Inferior parietal cortex (tissue), 1 donor: ENCODE data around the gene PORCN.
"Not testable (repeated sequence)": the region's sequence is repeated elsewhere in the genome, so short reads cannot be mapped to it uniquely, and the experiment has no call there.

Source experiments
- DNase-seq: peaks from one replicate; pipeline ENCODE4 v3.0.0-alpha.2; 2016; ENCODE audit errors: extremely low spot score

Gene PORCN

GRCh38 chrX:48540480-48540879 is 31.7 kb downstream of the PORCN start:
- DNase-seq: no peak

DNA sequence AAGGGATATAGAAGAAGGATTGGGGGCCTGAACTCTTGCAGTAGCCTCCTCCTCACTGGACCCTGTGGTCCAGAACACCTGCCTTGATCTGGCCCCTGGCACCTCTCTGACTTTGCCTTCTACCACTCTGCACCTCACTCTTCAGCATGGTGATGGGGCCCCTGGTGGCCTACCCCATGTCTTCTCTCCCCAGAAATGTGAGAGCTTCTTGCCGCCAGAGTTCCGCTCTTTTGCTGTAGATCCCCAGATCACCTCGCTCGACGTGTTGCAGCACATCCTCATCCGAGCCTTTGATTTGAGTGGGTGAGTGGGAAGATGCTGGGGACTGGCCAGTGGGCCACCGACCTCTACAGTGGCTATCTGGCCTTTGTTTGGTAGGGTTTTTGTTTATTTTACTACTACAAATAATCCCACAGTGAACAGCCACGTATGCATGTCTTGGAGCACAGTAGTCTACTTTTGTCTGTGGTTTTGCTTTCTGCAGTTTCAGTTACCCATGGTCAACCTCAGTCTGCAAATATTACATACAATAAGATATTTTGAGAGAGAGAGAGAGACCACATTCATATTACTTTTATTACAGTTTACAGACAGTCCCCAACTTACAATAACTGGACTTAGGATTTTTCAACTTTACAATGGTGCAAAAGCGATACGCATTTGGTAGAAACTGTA is 32.5 kb downstream of the PORCN start:
- no peak for DNase-seq

DNA sequence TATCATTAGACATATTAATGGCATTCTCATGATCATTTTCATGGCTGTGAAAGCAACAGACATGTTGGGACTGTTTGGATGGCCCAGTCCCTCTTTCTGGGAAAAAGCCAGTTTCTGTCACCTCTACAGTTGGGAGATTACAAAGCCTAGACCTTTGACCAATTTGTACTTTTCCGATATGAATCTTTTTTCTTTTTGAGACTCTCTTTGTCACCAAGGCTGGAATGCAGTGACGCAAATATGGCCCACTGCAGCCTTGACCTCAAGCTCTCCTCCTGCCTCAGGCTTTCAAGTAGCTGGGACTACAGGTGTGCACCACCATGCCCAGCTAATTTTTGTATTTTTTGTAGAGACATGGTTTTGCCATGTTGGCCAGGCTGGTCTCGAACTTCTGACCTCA is 40.1 kb downstream of the PORCN start:
- DNase-seq: no peak

DNA sequence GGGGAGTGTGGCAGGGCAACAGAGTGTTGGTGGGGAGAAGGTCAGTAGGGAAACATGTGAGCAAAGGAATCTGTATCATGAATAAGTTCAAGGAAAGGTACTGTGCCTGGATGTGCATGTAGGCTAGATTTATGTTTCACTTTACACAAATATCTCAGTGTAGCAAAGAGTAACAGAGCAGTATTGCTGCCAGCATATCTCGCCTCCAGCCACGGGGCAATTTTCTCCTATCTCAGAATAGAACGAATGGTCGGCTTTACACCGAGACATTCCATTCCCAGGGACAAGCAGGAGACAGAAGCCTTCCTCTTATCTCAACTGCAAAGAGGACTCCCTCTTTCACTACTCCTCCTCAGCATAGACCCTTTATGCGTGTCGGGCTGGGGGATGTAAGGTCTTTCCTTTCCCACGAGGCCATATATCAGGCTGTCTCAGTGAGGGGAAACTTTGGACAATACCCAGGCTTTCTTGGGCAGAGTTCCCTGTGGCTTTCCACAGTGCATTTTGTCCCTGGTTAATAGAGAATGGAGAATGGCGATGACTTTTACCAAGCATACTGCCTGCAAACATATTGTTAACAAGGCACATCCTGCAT is 47.0 kb downstream of the PORCN start:
- DNase-seq: not testable (repeated sequence)

DNA sequence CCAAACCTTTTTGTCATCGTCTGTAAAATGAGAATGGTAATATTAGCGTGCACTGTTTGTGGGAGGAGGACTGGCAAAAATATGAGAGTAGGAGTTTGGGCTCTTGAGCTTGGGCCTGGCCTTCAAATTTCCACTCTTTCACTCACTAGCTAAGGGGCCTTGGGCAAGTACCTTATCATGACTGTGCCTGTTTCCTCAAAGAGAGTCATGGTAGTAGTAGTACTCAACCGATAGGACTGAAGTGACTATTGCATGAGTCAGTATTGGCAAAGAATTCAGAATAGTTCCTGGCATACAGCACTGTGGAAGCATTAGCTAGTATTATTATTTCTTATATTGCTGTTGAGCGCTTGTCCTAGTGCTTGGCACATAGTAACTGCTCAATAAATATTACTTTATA is 49.5 kb downstream of the PORCN start:
- no peak for DNase-seq

DNA sequence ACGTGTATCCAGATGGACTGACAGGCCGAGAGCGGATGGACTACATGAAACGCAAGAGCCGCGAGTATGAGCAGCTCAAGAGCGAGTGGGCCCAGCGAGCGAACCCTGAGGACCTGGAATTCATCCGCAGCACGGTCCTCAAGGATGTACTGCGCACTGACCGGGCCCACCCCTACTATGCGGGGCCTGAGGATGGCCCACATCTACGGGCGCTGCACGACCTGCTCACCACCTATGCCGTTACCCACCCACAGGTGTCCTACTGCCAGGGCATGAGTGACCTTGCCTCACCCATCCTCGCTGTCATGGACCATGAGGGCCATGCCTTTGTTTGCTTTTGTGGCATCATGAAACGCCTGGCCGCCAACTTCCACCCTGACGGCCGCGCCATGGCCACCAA is 50.8 kb downstream of the PORCN start:
- DNase-seq: no peak

GRCh38 chrX:48560056-48560455 is 51.3 kb downstream of the PORCN start:
- DNase-seq: no peak

- no peak for DNase-seq
These were observed 51.9 kb downstream of the PORCN start for GRCh38 chrX:48560681-48561080.

DNA sequence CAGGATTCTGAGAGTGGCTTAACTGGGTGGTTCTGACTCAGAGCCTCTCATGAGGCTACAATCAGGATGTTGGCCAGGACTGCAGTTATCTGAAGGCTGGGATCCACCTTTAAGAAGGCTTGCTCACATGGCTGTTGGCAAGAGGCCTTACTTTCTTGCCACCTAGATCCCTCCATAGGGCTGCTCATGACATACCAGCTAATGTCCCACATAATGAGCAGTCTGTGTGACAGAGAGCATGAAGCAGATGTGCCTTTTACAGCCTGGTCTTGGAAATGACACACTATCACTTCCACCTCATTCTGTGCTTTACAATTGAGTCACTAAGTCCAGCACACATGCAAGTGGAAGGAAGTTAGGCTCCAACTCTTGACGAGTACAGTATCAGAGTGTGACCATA is 61.2 kb downstream of the PORCN start:
- DNase-seq: no peak
